ENCODE data around the gene DMD. TPM values are rescaled to one million over a fixed set of nuclear protein-coding genes. Genes with fewer than 3 reads are reported as not detected.

Gene DMD
- total and polyA plus RNA-seq, 2 of the 13 experiments (the other 11 are each of a cell fraction or from before 2014, with no cell fraction given): 17.6 to 25.9 TPM

DNA sequence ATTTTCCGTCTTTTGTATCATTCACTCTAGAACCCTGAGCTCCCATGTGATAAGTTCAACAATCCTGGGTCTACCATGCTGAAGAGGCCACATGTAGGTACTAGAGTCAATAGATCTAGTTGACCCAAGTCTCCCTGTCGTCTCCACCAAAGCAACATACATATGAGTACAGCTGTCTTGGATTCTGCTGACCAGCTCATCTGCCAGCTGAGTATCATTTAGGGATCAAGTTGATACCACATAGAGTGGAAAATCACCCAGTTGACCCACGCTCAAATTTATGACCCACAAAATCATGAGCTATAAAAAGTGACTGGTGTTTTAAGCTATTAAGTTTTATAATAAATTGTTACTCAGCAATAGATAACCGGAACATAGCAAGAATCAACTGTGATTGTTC, 61.8 kb downstream of the DMD start:
- FAIRE-seq: no peak
- no TSS peak for BruUV-seq (replicated peaks)
- Histone ChIP-seq H3K9ac (ENCODE audit: insufficient read depth, low read depth, low read length) (no peak overlapping the region), H3K27me3 (ENCODE audit: control insufficient read depth in 1 of 2, insufficient read depth in 2 of 2, low read length in 2 of 2) (no peaks in the 10 kb centered on the region), H3K27ac (ENCODE audit: extremely low read length, insufficient read depth, low read length) (no peak overlapping the region), H3K36me3 (replicated peaks in 1 of 2; ENCODE audit: control insufficient read depth in 1 of 2, insufficient read depth in 2 of 2, low read length in 2 of 2) (no peaks in the 10 kb centered on the region), H3K4me2 (ENCODE audit: low read depth, low read length) (no peak overlapping the region), H3K4me3 (replicated peaks in 1 of 3; ENCODE audit: insufficient read depth in 1 of 3, low read depth in 2 of 3, low read length in 3 of 3) (no peak overlapping the region), H2AFZ (ENCODE audit: low read length) (no peak overlapping the region), H3K79me2 (ENCODE audit: insufficient read depth, low read length) (no peaks in the 10 kb centered on the region), H3K9me3 (ENCODE audit: low read length) (no peaks in the 10 kb centered on the region), H3K4me1 (ENCODE audit: insufficient read depth, low read length) (no peaks in the 10 kb centered on the region), H4K20me1 (ENCODE audit: insufficient read depth, low read length) (no peaks in the 10 kb centered on the region)
- CTCF ChIA-PET (ENCODE audit: low intra/inter-chr PET ratio, low total read pairs): no interaction called here
- no peak for TF ChIP-seq ARNT (IDR thresholded peaks at IDR 0.05)
- TF ChIP-seq PHF21A (CRISPR knock-in tag; IDR thresholded peaks at IDR 0.05): no peak
- TF ChIP-seq ZBTB40 (IDR thresholded peaks at IDR 0.05): no peak
- no peak for TF ChIP-seq ZBTB40 (CRISPR knock-in tag; IDR thresholded peaks at IDR 0.05)
- TF ChIP-seq HOXA3 (CRISPR knock-in tag; IDR thresholded peaks at IDR 0.05): no peak
- TF ChIP-seq ZNF251 (CRISPR knock-in tag; IDR thresholded peaks at IDR 0.05): no peak
- TF ChIP-seq NR2C2 (CRISPR knock-in tag; IDR thresholded peaks at IDR 0.05; ENCODE audit: borderline replicate concordance): no peak
- no peak for TF ChIP-seq MTERF4 (CRISPR knock-in tag; IDR thresholded peaks at IDR 0.05)
- no peak for TF ChIP-seq ZNF781 (CRISPR knock-in tag; IDR thresholded peaks at IDR 0.05; ENCODE audit: borderline replicate concordance, not compliant biosample characterization)
- intact Hi-C loops (cut with micrococcal nuclease; ENCODE audit: unreplicated experiment) (no loop called here), in situ Hi-C loops (cut with HindIII; ENCODE audit: extremely low pct_ligation_motif_present, low pct_unique_long_range_greater_than_20kb) (no loop called here)
- POLR2A ChIA-PET: no interaction called here
- DNase-seq (ENCODE audit: low spot score): no peak
- no peak for ATAC-seq
- WGBS (ENCODE audit: low lambda C conversion rate): 18% methylated on average over 4 of the region's 4 CpGs

Data from HepG2 (cell line).